B cell (primary cell): ENCODE data around the gene STRA8.

Experiments
- EZH2 ChIP-seq: IDR thresholded peaks from 2 replicates; pipeline ENCODE4 v1.6.1; 2012; ENCODE audit warnings: borderline replicate concordance, low read depth, mild to moderate bottlenecking, moderate library complexity, low read length; ENCODE audit not compliant: insufficient read depth, poor library complexity, severe bottlenecking
- TF ChIP-seq, protein P1 (sequence below): fragments of 200-600 bp; IDR thresholded peaks from one replicate; pipeline ENCODE4 v1.8.0; 2022; ENCODE audit warnings: antibody characterized with exemption, mild to moderate bottlenecking

DNA sequence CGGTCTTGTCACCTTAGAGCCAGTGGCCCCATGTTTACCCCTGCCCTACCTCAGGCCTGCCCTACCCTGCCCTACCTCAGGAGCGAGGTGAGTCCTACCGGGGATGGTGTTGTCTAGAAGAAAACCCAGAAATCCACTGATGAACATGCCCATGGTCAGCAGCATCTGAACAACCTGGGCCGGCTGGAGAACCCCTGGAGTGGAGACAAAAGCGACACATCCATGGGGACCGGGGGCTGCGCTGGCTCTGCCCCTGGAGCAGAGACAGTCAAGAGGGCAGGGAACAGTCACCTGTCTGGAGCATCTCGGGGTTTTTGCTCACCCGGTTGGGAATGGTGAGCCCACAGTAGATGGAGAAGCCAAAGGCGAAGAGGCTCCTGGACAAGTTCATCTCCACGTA is 36.3 kb downstream of the STRA8 start:
- TF ChIP-seq, protein P1, sequence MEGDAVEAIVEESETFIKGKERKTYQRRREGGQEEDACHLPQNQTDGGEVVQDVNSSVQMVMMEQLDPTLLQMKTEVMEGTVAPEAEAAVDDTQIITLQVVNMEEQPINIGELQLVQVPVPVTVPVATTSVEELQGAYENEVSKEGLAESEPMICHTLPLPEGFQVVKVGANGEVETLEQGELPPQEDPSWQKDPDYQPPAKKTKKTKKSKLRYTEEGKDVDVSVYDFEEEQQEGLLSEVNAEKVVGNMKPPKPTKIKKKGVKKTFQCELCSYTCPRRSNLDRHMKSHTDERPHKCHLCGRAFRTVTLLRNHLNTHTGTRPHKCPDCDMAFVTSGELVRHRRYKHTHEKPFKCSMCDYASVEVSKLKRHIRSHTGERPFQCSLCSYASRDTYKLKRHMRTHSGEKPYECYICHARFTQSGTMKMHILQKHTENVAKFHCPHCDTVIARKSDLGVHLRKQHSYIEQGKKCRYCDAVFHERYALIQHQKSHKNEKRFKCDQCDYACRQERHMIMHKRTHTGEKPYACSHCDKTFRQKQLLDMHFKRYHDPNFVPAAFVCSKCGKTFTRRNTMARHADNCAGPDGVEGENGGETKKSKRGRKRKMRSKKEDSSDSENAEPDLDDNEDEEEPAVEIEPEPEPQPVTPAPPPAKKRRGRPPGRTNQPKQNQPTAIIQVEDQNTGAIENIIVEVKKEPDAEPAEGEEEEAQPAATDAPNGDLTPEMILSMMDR, result no peak
- no peak for TF ChIP-seq EZH2
